ENCODE results near the gene S100A13.

DNA sequence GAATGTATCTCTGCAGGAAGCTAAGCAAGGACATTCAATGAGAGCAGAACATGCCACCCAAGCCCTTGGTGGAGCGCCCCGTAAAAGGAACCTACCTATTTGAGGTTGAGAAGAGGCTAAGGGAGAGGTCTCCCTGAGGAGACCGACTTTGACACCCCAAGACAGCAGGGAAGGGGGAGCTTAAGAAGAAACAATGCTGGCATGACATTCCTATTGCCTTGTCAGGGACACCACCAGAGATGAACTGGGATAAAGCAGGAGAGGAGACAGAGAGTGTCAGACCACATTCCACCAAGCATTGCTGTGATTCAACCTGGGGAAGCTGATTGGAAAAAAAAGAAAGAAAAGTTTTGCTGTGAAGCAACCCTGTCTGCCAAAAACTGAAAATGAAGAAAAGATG, 48.4 kb downstream of the S100A13 start:
- TF ChIP-seq, protein P1, sequence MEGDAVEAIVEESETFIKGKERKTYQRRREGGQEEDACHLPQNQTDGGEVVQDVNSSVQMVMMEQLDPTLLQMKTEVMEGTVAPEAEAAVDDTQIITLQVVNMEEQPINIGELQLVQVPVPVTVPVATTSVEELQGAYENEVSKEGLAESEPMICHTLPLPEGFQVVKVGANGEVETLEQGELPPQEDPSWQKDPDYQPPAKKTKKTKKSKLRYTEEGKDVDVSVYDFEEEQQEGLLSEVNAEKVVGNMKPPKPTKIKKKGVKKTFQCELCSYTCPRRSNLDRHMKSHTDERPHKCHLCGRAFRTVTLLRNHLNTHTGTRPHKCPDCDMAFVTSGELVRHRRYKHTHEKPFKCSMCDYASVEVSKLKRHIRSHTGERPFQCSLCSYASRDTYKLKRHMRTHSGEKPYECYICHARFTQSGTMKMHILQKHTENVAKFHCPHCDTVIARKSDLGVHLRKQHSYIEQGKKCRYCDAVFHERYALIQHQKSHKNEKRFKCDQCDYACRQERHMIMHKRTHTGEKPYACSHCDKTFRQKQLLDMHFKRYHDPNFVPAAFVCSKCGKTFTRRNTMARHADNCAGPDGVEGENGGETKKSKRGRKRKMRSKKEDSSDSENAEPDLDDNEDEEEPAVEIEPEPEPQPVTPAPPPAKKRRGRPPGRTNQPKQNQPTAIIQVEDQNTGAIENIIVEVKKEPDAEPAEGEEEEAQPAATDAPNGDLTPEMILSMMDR (conservative IDR thresholded peaks at IDR 0.05 in 1 of 2, IDR thresholded peaks at IDR 0.05 in 1 of 2; ENCODE audit: low read depth in 1 of 2, low read length in 2 of 2) = no peak
- TF ChIP-seq EZH2 (IDR thresholded peaks at IDR 0.05; ENCODE audit: low read length, missing control alignments) = no peak

Measured in fibroblast of lung (primary cell).